ENCODE data around the gene OSTF1. TPM values are rescaled to one million over a fixed set of nuclear protein-coding genes. Genes with fewer than 3 reads are reported as not detected.
A peak's percentile ranks its signal among the peaks of the same experiment; 100 is the strongest.

The OSTF1 gene
- total RNA-seq, 1 donor from 2014 or later: 25.1 TPM

- H3K4me3 ChIP-seq: no peak overlapping the region
Observed at GRCh38 chr9:75184471-75184870, 96.2 kb downstream of the OSTF1 start.

GRCh38 chr9:75185585-75186170 is 97.4 kb downstream of the OSTF1 start:
- H3K4me3 ChIP-seq: no peak overlapping the region
- intact Hi-C loops (cut with DNase I): loop anchor here (10.0 kb wide), 1 partner anchor 49 kb away; no protein-coding TSS in a partner anchor
- H3K36me3 ChIP-seq: no peaks in the 10 kb centered on the region
- H3K27ac ChIP-seq: no peak overlapping the region
- H3K9me3 ChIP-seq: no peaks in the 10 kb centered on the region
- no peak for DNase-seq (ENCODE audit: low spot score in 2 of 2)
- H3K4me1 ChIP-seq: no peaks in the 10 kb centered on the region
- peak in 2 of 3 experiments; percentile 39 to 54 for TF ChIP-seq CTCF (IDR thresholded peaks at IDR 0.05)
- H3K27me3 ChIP-seq: no peaks in the 10 kb centered on the region

More at GRCh38 chr9:75184471-75184870, 96.2 kb downstream of the OSTF1 start:
- no peak for DNase-seq (ENCODE audit: low spot score in 2 of 2)
- no peaks in the 10 kb centered on the region for H3K9me3 ChIP-seq
- no peaks in the 10 kb centered on the region for H3K27me3 ChIP-seq
- no peak for TF ChIP-seq CTCF (IDR thresholded peaks at IDR 0.05)
- H3K4me1 ChIP-seq: no peaks in the 10 kb centered on the region
- H3K36me3 ChIP-seq: no peaks in the 10 kb centered on the region
- intact Hi-C loops (cut with DNase I): loop anchor here (10.0 kb wide), 1 partner anchor 50 kb away; no protein-coding TSS in a partner anchor
- no peak overlapping the region for H3K27ac ChIP-seq

- no peak for DNase-seq (ENCODE audit: low spot score in 2 of 2)
- H3K9me3 ChIP-seq: no peaks in the 10 kb centered on the region
- H3K4me3 ChIP-seq: no peak overlapping the region
- peak; percentile 59 to 84 (median 83) for TF ChIP-seq CTCF (IDR thresholded peaks at IDR 0.05)
- no peak overlapping the region for H3K27ac ChIP-seq
- intact Hi-C loops (cut with DNase I): loop anchor here (10.0 kb wide), 1 partner anchor 48 kb away; no protein-coding TSS in a partner anchor
- no peaks in the 10 kb centered on the region for H3K36me3 ChIP-seq
- H3K27me3 ChIP-seq: no peaks in the 10 kb centered on the region
- H3K4me1 ChIP-seq: no peaks in the 10 kb centered on the region
Observed at GRCh38 chr9:75186767-75187380, 98.6 kb downstream of the OSTF1 start.

- Histone ChIP-seq H3K36me3 (no peaks in the 10 kb centered on the region), H3K27me3 (no peaks in the 10 kb centered on the region), H3K27ac (no peak overlapping the region), H3K9me3 (no peaks in the 10 kb centered on the region), H3K4me1 (no peaks in the 10 kb centered on the region), H3K4me3 (no peak overlapping the region)
- TF ChIP-seq CTCF (IDR thresholded peaks at IDR 0.05): no peak
- DNase-seq (ENCODE audit: low spot score in 2 of 2): no peak
- intact Hi-C loops (cut with DNase I): loop anchor here (10.0 kb wide), 1 partner anchor 46 kb away; no protein-coding TSS in a partner anchor
Observed at GRCh38 chr9:75188756-75189155, 100.4 kb downstream of the OSTF1 start.

- intact Hi-C loops (cut with DNase I): no loop called here
- no peak for DNase-seq (ENCODE audit: low spot score in 2 of 2)
- Histone ChIP-seq H3K4me1 (no peaks in the 10 kb centered on the region), H3K27ac (no peak overlapping the region), H3K4me3 (no peak overlapping the region), H3K27me3 (no peaks in the 10 kb centered on the region), H3K36me3 (no peaks in the 10 kb centered on the region), H3K9me3 (no peaks in the 10 kb centered on the region)
- TF ChIP-seq CTCF (IDR thresholded peaks at IDR 0.05): no peak
Observed at GRCh38 chr9:75190762-75191161, 102.4 kb downstream of the OSTF1 start.

Other genes with a start within 250 kb of the OSTF1 start
- 0.96 TPM for gene TRPM6, start 200.6 kb upstream of the OSTF1 start, total RNA-seq
- 15.2 TPM for gene C9orf40, start 135.6 kb upstream of the OSTF1 start, total RNA-seq
- gene CARNMT1, start 60.2 kb upstream of the OSTF1 start, total RNA-seq: 7.0 TPM
- 22.0 TPM for gene NMRK1, start 359 bp upstream of the OSTF1 start, total RNA-seq